Measurements from ENCODE around the gene OSER1. TPM values are rescaled to one million over a fixed set of nuclear protein-coding genes. Genes with fewer than 3 reads are reported as not detected.

OSER1 gene
- total RNA-seq, 1 experiment from 2014 or later = 35.7 TPM

DNA sequence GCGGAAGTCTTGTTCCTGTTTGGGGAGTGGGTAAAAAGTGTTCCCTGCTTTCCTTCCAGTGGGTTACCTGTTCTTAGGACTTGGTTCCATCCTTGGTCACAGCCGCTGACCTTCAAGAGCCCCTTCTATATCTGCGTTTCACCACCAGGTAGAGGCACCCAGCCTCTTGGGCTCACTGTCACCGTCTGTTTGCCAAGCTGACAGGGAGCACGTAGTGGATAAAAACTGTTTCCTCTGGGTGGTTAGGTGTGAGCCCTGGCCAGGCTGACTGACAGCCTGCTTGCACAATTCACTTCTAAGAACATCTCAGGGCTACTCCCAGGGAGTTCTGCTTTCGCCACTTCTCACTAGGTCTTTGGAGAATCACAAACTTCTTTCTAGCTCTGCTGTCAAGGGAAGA lies 21.8 kb downstream of the OSER1 start:
- H2AFZ ChIP-seq (ENCODE audit: low read length) = no peak overlapping the region

More for the DNA sequence above, 21.8 kb downstream of the OSER1 start:
- no peak overlapping the region for H2BK20ac ChIP-seq (ENCODE audit: low read depth, low read length, poor library complexity, severe bottlenecking)
- peaks cover 8% of the 10 kb centered on the region for H3K23me2 ChIP-seq (ENCODE audit: insufficient read length, low read depth, low read length, poor library complexity, severe bottlenecking)
- Mint-ChIP-seq H3K27ac (no peak overlapping the region), H3K4me3 (no peak overlapping the region), H3K4me1 (peaks cover 8 to 15% of the 10 kb centered on the region in 2 experiments), H3K9me3 (no peaks in the 10 kb centered on the region), H3K27me3 (ENCODE audit: low read depth) (peaks cover 16% of the 10 kb centered on the region), H3K36me3 (ENCODE audit: insufficient read depth in 1 of 3, low read depth in 3 of 3) (no peaks in the 10 kb centered on the region)
- H2BK12ac ChIP-seq (ENCODE audit: insufficient read length, low read depth, low read length) = no peak overlapping the region
- H4K8ac ChIP-seq (replicated peaks; ENCODE audit: insufficient read length, low read depth, low read length) = no peak overlapping the region
- no peak overlapping the region for H3K9ac ChIP-seq (ENCODE audit: extremely low read depth, insufficient read length, low read length)
- no peak overlapping the region for H2BK120ac ChIP-seq (ENCODE audit: low read depth, low read length, poor library complexity, severe bottlenecking)
- H3K14ac ChIP-seq (ENCODE audit: insufficient read depth, low read length) = no peak overlapping the region
- H3K9me3 ChIP-seq (ENCODE audit: control insufficient read depth, low read depth, low read length) = no peaks in the 10 kb centered on the region
- H2BK15ac ChIP-seq (ENCODE audit: low read depth, low read length) = no peak overlapping the region
- no peaks in the 10 kb centered on the region for H3K4me1 ChIP-seq (ENCODE audit: insufficient read depth, low read length)
- no peaks in the 10 kb centered on the region for H4K20me1 ChIP-seq (ENCODE audit: control insufficient read depth, insufficient read depth, insufficient read length)
- no CpG with 5 or more reads among the region's 6 CpGs for WGBS (ENCODE audit: extremely low coverage, insufficient read length, low lambda C conversion rate)
- H3K27me3 ChIP-seq (ENCODE audit: insufficient read depth, low read length) = no peaks in the 10 kb centered on the region
- H3K4ac ChIP-seq (ENCODE audit: low read depth, low read length) = no peak overlapping the region
- TF ChIP-seq, protein P1, sequence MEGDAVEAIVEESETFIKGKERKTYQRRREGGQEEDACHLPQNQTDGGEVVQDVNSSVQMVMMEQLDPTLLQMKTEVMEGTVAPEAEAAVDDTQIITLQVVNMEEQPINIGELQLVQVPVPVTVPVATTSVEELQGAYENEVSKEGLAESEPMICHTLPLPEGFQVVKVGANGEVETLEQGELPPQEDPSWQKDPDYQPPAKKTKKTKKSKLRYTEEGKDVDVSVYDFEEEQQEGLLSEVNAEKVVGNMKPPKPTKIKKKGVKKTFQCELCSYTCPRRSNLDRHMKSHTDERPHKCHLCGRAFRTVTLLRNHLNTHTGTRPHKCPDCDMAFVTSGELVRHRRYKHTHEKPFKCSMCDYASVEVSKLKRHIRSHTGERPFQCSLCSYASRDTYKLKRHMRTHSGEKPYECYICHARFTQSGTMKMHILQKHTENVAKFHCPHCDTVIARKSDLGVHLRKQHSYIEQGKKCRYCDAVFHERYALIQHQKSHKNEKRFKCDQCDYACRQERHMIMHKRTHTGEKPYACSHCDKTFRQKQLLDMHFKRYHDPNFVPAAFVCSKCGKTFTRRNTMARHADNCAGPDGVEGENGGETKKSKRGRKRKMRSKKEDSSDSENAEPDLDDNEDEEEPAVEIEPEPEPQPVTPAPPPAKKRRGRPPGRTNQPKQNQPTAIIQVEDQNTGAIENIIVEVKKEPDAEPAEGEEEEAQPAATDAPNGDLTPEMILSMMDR (conservative IDR thresholded peaks at IDR 0.05) = no peak
- H3K23ac ChIP-seq (ENCODE audit: insufficient read length, low read depth, low read length) = no peak overlapping the region
- H3K4me2 ChIP-seq (ENCODE audit: insufficient read depth, insufficient read length, low read length) = no peak overlapping the region
- H4K91ac ChIP-seq (ENCODE audit: insufficient read length, low read depth, low read length) = no peak overlapping the region
- H3K79me1 ChIP-seq (ENCODE audit: insufficient read depth, low read depth, low read length, poor library complexity, severe bottlenecking) = no peaks in the 10 kb centered on the region
- no peak overlapping the region for H2BK5ac ChIP-seq (ENCODE audit: insufficient read length, low read length)
- no peak overlapping the region for H4K5ac ChIP-seq (ENCODE audit: insufficient read length, low read depth, low read length)
- no peak overlapping the region for H3K27ac ChIP-seq (ENCODE audit: insufficient read length, low read depth, low read length)
- no peak overlapping the region for H3K56ac ChIP-seq (ENCODE audit: insufficient read length, low read depth, low read length)
- no peak overlapping the region for H3K18ac ChIP-seq (ENCODE audit: insufficient read length, low read depth, low read length)
- no peak overlapping the region for H2AK5ac ChIP-seq (ENCODE audit: insufficient read length, low read length)
- no peak for DNase-seq
- H3T11ph ChIP-seq (ENCODE audit: low read length) = no peak overlapping the region
- no peaks in the 10 kb centered on the region for H3K79me2 ChIP-seq (ENCODE audit: insufficient read depth, low read length)
